HG03354 (cell line): ENCODE measurements around the gene RNF11.

Source experiments
- ATAC-seq: cut with Tn5 transposase; IDR thresholded peaks from one replicate; pipeline ENCODE4 v1.9.1; 2021; ENCODE audit warnings: mild to moderate bottlenecking; ENCODE audit not compliant: unreplicated experiment, poor library complexity, severe bottlenecking

Gene RNF11

GRCh38 chr1:51253691-51254090, 17.6 kb downstream of the RNF11 start:
- no peak for ATAC-seq

DNA sequence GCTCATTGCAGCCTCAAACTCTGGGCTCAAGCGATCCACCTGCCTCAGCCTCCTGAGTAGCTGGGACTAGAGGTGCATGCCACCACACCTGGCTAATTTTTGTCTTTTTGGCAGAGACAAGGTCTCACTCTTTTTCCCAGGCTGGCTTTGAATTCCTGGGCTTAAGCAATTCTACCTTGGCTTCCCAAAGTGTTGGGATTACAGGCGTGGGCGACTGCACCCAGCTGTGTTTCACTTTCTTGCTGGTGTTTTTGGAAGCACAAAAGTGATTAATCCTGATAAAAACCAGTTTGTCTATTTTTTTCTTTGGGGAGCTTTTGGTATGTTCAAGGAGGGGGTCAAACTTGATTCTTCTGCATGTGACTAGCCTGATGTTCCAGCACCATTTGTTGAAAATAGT, 19.3 kb downstream of the RNF11 start:
- ATAC-seq, result no peak

DNA sequence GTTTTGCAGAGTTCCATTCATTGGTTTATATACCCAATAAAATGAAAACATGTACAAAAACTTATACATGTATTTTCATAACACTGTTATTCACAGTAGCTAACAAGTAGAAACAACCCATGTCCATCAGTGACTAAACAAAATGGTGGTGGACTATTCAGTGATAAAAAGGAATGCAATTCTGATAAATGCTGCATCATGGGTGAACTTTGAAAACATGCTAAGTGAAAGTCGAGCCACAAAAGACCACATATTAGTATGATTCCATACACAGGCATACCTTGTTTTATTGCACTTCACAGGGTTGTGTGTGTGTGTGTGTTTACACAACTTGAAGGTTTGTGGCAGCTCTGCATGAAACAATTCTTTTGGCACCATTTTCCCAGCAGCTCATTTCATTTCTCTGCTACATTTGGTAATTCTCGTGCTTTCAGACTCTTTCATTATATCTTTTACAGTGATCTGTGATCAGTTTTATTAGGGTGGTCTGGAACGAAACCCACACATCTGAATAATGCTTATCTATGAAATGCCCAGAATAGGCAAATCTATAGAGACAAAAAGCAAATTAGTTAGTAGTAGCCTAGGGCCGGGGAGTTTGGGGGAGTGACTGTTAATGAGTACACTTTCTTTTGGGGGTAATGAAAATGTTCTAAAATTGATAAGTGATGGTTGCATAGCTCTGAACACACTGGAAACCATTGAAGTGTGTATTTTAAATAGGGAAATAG, 27.2 kb downstream of the RNF11 start:
- no peak for ATAC-seq

DNA sequence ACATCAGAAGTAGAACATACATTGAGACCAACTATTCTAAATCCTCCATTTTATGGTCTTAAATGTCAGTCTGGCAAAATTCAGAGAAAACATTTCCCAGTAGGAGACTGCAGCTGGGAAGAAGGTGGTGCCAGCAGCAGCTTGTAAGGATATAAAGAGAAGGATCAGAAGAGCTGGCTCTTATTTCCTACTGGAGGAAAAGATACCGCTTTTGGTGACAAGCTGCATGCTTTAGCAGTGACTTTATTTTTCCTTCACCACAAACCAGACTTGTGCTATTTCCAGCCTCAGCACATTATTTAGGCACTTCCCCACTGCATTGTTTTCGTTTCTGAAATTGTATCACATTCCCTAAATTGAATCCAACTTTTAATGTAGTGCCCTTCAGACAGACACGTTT, 28.4 kb downstream of the RNF11 start:
- no peak for ATAC-seq

GRCh38 chr1:51265618-51266017, 29.5 kb downstream of the RNF11 start:
- ATAC-seq, result no peak

DNA sequence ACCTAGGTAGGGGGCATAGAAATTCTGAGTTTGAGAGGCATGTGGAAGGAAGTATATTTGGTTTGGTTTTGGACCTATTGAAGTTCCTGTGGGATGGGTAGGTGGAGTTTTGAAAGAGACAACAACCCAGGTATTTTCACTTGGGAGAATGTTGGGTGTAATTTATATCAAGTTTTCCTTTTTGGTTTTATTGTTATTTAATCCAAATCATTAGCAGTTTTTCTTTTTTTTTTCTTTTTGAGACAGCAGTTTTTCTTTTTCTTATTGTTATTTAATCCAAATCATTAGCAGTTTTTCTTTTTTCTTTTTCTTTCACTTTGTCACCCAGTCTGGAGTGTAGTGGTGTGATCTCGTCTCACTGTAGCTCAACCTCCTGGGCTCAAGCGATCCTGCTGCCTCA, 30.1 kb downstream of the RNF11 start:
- ATAC-seq, result no peak

DNA sequence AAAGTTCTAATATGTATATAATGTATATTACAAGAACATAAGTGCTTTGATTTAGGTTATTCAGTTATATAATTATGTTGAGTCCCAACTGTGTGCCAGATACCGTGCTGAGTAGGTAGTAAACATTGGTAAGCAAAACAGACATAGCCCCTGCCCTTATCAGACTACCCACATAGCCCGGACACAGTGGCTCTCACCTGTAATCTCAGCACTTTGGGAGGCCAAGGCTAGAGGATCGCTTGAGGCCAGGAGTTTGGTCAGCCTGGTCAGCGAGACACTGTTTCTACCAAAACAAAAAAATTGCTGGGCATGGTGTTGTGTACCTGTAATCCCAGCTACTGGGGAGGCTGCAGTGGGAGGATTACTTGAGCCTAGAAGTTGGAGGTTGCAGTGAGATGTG, 30.7 kb downstream of the RNF11 start:
- no peak for ATAC-seq

DNA sequence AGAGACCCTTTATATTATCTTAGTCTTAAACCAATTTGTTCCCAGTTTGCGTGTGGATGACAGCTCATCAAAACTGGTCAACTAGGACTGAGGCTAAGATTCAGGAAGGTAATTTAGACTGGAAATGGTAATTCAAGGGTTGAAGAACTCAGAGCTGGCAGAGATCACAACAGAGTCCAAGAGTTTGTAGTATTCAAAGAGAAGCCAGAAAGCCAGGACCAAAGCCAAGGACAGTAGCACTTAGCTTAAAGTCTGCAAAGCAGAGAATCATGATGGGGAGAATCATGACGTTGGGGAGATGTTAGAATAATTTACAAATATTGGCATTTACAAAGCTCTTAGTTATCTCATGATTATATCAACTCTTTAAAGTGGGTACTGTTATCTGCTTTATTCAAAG, 32.6 kb downstream of the RNF11 start:
- no peak for ATAC-seq

DNA sequence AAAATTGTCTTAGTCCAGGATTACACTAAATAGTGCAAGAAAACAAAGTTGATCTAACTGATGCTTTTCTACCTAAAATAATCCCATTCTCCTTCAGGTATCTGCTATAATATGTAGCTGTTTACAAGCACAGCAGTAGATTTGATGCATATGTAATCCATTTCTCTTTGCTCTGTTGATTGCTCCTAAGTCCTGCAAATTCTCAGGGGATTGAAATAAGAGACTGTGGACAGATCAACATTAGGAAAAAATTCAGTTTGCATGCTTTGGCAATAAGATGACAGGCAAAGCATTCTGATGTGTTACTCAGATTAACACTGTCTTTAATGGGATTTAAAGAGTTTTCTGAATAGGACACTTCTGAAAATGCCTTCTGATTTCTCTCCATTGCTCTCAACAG, 34.7 kb downstream of the RNF11 start:
- no peak for ATAC-seq

DNA sequence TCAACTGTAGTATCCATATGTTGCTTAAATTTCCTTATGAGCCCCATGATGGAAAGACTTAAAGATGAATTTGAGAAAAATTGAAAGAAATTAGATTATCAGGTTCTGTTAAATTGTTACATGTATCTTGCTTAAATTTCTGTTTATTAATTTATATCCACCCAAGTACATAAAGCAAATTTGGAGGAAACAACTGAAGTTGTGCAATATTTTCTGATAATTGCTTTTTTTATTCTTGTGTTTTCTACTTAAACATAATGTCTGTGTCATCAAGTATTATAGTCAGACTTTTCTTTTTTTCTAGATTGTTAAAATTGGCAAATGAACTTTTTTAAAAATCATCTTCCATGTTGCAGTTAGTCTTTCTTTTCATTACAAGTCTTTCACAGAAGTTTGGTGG, 36.8 kb downstream of the RNF11 start:
- no peak for ATAC-seq

- no peak for ATAC-seq
Observed at GRCh38 chr1:51274676-51275075, 38.6 kb downstream of the RNF11 start.

DNA sequence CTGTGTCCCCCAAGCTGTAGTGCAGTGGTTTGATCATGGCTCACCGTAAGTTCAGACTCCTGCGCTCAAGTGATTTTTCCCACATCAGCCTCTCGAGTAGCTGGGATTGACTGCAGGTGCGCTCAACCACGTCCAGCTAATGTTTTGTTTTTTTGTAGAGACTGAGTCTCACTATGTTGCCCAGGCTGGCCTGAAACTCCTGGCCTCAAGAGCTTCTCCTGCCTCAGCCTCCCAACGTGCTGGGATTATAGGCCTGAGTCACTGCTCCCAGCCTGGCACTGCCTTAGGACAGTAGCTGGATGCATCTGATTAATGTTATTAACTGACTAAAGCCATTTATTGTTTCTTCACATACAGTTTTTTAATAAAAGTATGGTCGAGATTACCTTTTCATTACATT, 40.2 kb downstream of the RNF11 start:
- ATAC-seq, result no peak

DNA sequence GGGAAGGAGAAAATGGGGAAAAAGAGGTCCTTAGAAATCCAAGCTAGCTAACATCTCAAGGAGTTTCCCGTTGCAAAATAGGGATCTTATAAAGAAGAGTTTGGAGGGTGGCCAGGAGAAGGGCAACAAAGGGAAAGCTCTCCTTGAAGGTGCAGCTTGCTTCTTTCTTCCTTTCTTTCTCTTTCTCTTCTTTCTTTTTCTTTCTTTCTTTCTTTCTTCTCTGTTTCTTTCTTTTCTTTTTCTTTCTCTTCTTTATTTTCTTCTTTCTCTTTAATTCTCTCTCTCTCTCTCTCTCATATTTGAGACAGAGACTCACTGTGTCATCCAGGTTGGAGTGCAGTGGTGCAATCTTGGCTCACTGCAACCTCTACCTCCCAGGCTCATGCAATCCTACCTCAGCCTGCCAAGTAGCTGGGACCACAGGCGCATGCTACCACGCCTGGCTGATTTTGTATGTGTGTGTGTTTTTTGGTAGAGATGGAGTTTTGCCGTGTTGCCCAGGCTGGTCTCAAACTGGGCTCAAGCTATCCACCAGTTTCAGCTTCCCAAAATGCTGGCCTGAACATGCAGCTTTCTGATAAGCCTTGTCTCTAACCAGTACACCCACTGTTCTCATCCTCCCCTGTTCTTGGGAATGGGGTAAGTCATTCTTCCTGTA, 44.4 kb downstream of the RNF11 start:
- no peak for ATAC-seq

GRCh38 chr1:51281807-51282206, 45.7 kb downstream of the RNF11 start:
- ATAC-seq, result no peak

GRCh38 chr1:51282605-51283004, 46.5 kb downstream of the RNF11 start:
- no peak for ATAC-seq

DNA sequence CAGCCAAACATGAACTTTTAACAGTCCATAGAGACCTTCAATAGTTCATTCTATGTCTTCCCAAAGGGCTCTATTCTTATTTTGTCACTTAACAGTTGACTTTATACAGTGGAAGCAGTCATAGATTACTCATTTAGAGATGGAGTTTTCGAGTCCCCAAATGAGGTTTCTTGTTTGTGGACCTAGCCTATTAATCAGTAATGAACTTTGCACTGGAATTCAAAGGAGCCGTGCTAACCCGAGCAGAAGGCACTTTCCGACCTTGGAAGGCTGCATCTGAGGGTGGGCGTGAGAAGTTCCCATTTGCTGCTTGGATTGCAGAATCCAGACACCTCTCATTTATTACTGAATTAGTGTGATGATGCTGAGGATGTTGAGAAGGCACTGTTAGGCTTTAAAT, 47.9 kb downstream of the RNF11 start:
- ATAC-seq, result no peak

- ATAC-seq, result peak; percentile 59
Observed at GRCh38 chr1:51284487-51284954, 48.4 kb downstream of the RNF11 start.

GRCh38 chr1:51285055-51285454, 49.0 kb downstream of the RNF11 start:
- ATAC-seq, result peak; percentile 95

DNA sequence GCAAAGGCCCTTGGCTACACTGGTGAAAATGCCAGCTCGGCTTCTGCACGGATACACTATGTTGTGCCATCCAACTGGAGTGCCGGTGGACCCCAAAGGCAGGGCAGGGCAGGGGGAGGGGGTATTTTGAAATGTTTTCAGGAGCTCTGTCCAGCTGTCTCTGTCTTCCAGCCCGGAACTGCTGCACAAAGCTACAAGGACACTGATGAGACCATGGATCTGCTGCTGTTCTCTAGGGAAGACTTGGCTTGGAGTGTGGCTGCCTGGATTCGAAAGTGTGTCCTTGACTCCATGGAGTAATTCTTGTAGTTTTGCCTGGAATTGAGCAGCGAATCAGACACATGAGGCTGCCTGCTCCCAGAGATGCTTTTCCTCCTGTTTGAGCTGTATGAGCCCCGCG, 51.9 kb downstream of the RNF11 start:
- ATAC-seq, result no peak

DNA sequence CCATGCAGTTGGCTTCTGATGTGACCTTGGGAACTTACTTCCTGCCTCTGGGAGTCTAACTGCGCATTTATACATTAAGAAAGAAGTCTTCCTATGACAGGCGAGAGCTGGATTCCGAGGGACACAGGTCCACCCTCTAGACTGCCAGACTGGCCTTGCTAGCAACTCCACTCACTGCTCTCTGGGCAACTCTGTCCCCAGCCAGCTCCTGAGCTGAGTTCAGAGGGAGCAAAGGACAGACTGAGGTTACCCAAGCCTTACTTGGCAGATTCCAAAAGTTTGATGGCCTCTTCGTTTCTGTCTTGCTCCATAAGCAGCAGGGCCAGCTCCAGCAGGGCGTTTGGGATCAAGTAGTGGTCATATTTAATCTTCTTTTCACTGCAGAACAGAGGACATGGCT, 52.5 kb downstream of the RNF11 start:
- no peak for ATAC-seq

- ATAC-seq, result no peak
Observed at GRCh38 chr1:51289676-51290488, 53.8 kb downstream of the RNF11 start.
